Fibroblast of the aortic adventitia (primary cell): ENCODE results near the gene MIER1. TPM values are rescaled to one million over a fixed set of nuclear protein-coding genes. Genes with fewer than 3 reads are reported as not detected.
A peak's percentile ranks its signal among the peaks of the same experiment; 100 is the strongest.

Source experiments
- DNase-seq: peaks from one replicate; pipeline ENCODE4 v3.0.0-alpha.2; 2010; ENCODE audit warnings: low read depth
- H3K4me3 ChIP-seq: 2 replicates; pipeline ENCODE4 v1.5.1; 2011; ENCODE audit warnings: low read depth, mild to moderate bottlenecking, control low read depth, low read length, moderate library complexity
- total RNA-seq: library from RNA; depleted of rRNA; stranded (reverse); fragments of >200 nt; gene quantifications from 2 replicates; pipeline ENCODE4 v1.2.3, GENCODE V29; 2012; ENCODE audit warnings: low replicate concordance
- TF ChIP-seq, protein P1 (sequence below): IDR thresholded peaks from 2 replicates; pipeline ENCODE4 v1.5.1; 2011; ENCODE audit warnings: mild to moderate bottlenecking, low read length, control low read depth, inconsistent platforms; ENCODE audit not compliant: insufficient read depth

The MIER1 gene
- total RNA-seq, 1 donor, result 62.2 TPM

DNA sequence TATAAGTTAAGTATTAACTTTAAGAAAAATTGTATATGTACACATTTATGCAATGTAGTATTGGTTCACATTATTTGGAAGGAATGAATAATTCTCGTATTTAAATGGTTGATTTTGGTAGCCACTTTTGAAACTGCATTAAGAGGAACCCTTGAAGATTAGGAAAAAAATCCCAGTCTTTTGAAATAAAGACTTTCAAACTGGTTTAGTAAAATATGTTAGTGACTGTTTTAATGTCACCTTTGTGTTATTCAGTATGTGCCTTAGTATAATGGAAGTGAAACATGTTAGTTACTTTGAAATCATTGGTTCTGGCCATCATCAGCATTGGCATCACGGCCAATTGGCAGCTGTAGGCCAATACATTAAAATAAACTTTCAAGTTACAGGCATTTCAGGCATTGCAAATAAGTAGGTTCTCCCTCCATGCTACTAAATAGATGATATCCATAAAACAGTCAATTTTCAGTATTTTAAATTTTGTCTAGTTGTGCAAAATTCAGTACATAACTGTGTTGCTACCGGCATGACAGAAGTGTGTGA lies 4.4 kb downstream of the MIER1 start:
- peak overlapping the region; percentile 80 for H3K4me3 ChIP-seq
- no peak for DNase-seq
- TF ChIP-seq, protein P1, sequence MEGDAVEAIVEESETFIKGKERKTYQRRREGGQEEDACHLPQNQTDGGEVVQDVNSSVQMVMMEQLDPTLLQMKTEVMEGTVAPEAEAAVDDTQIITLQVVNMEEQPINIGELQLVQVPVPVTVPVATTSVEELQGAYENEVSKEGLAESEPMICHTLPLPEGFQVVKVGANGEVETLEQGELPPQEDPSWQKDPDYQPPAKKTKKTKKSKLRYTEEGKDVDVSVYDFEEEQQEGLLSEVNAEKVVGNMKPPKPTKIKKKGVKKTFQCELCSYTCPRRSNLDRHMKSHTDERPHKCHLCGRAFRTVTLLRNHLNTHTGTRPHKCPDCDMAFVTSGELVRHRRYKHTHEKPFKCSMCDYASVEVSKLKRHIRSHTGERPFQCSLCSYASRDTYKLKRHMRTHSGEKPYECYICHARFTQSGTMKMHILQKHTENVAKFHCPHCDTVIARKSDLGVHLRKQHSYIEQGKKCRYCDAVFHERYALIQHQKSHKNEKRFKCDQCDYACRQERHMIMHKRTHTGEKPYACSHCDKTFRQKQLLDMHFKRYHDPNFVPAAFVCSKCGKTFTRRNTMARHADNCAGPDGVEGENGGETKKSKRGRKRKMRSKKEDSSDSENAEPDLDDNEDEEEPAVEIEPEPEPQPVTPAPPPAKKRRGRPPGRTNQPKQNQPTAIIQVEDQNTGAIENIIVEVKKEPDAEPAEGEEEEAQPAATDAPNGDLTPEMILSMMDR, result no peak

DNA sequence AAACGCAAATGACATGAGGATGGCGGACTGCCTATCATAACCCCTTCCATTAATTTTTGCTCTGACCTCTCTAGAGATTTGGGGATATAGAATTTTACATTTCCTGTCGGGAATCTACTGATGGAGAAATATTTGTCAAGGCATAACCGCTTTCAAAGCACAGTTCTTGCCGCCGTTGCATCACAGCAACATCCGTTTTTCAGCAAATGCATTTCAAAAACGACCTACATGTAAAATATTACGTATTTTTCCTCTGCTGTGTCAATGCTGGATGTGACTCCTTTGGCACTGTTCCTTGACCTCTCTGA lies 4.9 kb downstream of the MIER1 start:
- TF ChIP-seq, protein P1, result no peak
- no peak for DNase-seq
- peak overlapping the region; percentile 80 for H3K4me3 ChIP-seq

GRCh38 chr1:66929999-66930822 lies 5.4 kb downstream of the MIER1 start:
- H3K4me3 ChIP-seq, result peak overlapping the region; percentile 80
- TF ChIP-seq, protein P1, result no peak
- DNase-seq, result peak; percentile 86

- TF ChIP-seq, protein P1, result no peak
- H3K4me3 ChIP-seq, result peak overlapping the region; percentile 80
- no peak for DNase-seq
Measured at GRCh38 chr1:66930823-66931174, 6.0 kb downstream of the MIER1 start.

DNA sequence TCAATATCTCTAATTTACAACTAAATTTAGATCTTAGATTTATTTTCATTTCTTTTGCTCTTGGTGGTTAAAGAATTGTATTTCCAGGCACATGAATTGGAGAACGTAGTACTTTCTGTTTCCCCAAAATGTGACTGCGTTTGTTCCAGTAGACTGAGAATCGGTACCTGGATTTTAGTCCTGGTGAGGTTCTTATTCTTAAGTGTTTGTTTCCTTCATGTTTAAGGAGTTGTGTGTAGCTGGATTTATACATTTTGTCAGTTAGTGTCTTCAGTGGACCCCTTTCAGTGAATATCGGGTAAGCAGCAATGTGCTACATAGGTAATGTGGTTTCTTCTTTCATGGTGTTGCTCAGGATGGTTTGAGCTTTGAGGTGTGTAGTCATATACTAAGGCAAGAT lies 6.8 kb downstream of the MIER1 start:
- peak overlapping the region; percentile 80 for H3K4me3 ChIP-seq
- TF ChIP-seq, protein P1, result no peak
- DNase-seq, result no peak

- TF ChIP-seq, protein P1, result no peak
- no peak for DNase-seq
- peak overlapping the region; percentile 44 for H3K4me3 ChIP-seq
Measured at GRCh38 chr1:66932291-66932690, 7.5 kb downstream of the MIER1 start.
